Activated CD4-positive, alpha-beta T cell treated with anti-CD3 and anti-CD28 coated beads for 1 hour (primary cell): ENCODE data around the gene GABRB2.

ENCODE experiments used
- DNase-seq: peaks from one replicate; pipeline ENCODE4 v3.0.0-alpha.2; 2020

GABRB2 gene

GRCh38 chr5:161471211-161471950 is 75.1 kb downstream of the GABRB2 start:
- no peak for DNase-seq

GRCh38 chr5:161467703-161468102 is 78.8 kb downstream of the GABRB2 start:
- no peak for DNase-seq

GRCh38 chr5:161460741-161461140 is 85.8 kb downstream of the GABRB2 start:
- no peak for DNase-seq

- no peak for DNase-seq
Measured at GRCh38 chr5:161446655-161447054, 99.9 kb downstream of the GABRB2 start.

- DNase-seq, result no peak
Measured at GRCh38 chr5:161442471-161442870, 104.1 kb downstream of the GABRB2 start.

- no peak for DNase-seq
Measured at GRCh38 chr5:161432798-161433197, 113.7 kb downstream of the GABRB2 start.

- no peak for DNase-seq
Measured at GRCh38 chr5:161431963-161432362, 114.6 kb downstream of the GABRB2 start.

- DNase-seq, result no peak
Measured at GRCh38 chr5:161421067-161421466, 125.5 kb downstream of the GABRB2 start.

GRCh38 chr5:161420521-161420920 is 126.0 kb downstream of the GABRB2 start:
- DNase-seq, result no peak

GRCh38 chr5:161414896-161415295 is 131.6 kb downstream of the GABRB2 start:
- no peak for DNase-seq

- no peak for DNase-seq
Measured at GRCh38 chr5:161414037-161414436, 132.5 kb downstream of the GABRB2 start.

GRCh38 chr5:161412792-161413191 is 133.7 kb downstream of the GABRB2 start:
- no peak for DNase-seq

- DNase-seq, result no peak
Measured at GRCh38 chr5:161411156-161411555, 135.4 kb downstream of the GABRB2 start.

GRCh38 chr5:161410640-161411039 is 135.9 kb downstream of the GABRB2 start:
- no peak for DNase-seq

- no peak for DNase-seq
Measured at GRCh38 chr5:161409471-161409870, 137.1 kb downstream of the GABRB2 start.

- no peak for DNase-seq
Measured at GRCh38 chr5:161406880-161407279, 139.6 kb downstream of the GABRB2 start.

GRCh38 chr5:161403996-161404395 is 142.5 kb downstream of the GABRB2 start:
- no peak for DNase-seq

GRCh38 chr5:161403121-161403520 is 143.4 kb downstream of the GABRB2 start:
- no peak for DNase-seq

GRCh38 chr5:161400583-161400982 is 145.9 kb downstream of the GABRB2 start:
- DNase-seq, result no peak

GRCh38 chr5:161399996-161400562 is 146.4 kb downstream of the GABRB2 start:
- DNase-seq, result no peak

- no peak for DNase-seq
Measured at GRCh38 chr5:161397448-161397847, 149.1 kb downstream of the GABRB2 start.

GRCh38 chr5:161396171-161396570 is 150.4 kb downstream of the GABRB2 start:
- no peak for DNase-seq

GRCh38 chr5:161391724-161392123 is 154.8 kb downstream of the GABRB2 start:
- no peak for DNase-seq

GRCh38 chr5:161391016-161391415 is 155.5 kb downstream of the GABRB2 start:
- DNase-seq, result no peak

- no peak for DNase-seq
Measured at GRCh38 chr5:161387121-161387520, 159.4 kb downstream of the GABRB2 start.
